ENCODE results near the gene ABCC11. TPM values are rescaled to one million over a fixed set of nuclear protein-coding genes. Genes with fewer than 3 reads are reported as not detected.
A peak's percentile ranks its signal among the peaks of the same experiment; 100 is the strongest.

Gene ABCC11
- total and polyA plus RNA-seq, 2 of the 13 experiments (the other 11 are each of a cell fraction or from before 2014, with no cell fraction given) = 1.0 to 1.4 TPM

- TF ChIP-seq ZMYM3 (CRISPR knock-in tag; IDR thresholded peaks at IDR 0.05) (peak; percentile 65; the same call in 1 of the 2 replicates), ZHX1 (CRISPR knock-in tag; IDR thresholded peaks at IDR 0.05; ENCODE audit: low read depth) (peak; percentile 65; the same call in 1 of the 2 replicates), YY1 (IDR thresholded peaks at IDR 0.05; ENCODE audit: insufficient read depth, insufficient replicate concordance, low read depth, low read length) (peak; percentile 72), TBL1XR1 (IDR thresholded peaks at IDR 0.05; ENCODE audit: borderline replicate concordance, low read length, partially characterized antibody) (no peak), ZNF143 (CRISPR knock-in tag; IDR thresholded peaks at IDR 0.05) (peak; percentile 71), RAD51 (IDR thresholded peaks at IDR 0.05; ENCODE audit: borderline replicate concordance) (no peak), ZNF501 (CRISPR knock-in tag; IDR thresholded peaks at IDR 0.05) (peak; percentile 31; the same call in 1 of the 2 replicates), ZNF331 (CRISPR knock-in tag; IDR thresholded peaks at IDR 0.05) (0 out of 2 replicates have a peak, but pooled peaks have one; percentile 27), ZNF605 (CRISPR knock-in tag; IDR thresholded peaks at IDR 0.05) (0 out of 2 replicates have a peak, but pooled peaks have one; percentile 47), HNF4A (CRISPR knock-in tag; IDR thresholded peaks at IDR 0.05) (peak; percentile 86), XBP1 (CRISPR knock-in tag; IDR thresholded peaks at IDR 0.05) (no peak), ZNF749 (CRISPR knock-in tag; IDR thresholded peaks at IDR 0.05; ENCODE audit: borderline replicate concordance) (no peak), BCL3 (CRISPR knock-in tag; IDR thresholded peaks at IDR 0.05) (0 out of 2 replicates have a peak, but pooled peaks have one; percentile 13), U2AF2 (IDR thresholded peaks at IDR 0.05; ENCODE audit: low read depth, low read length) (no peak), ZBTB7B (CRISPR knock-in tag; IDR thresholded peaks at IDR 0.05) (peak; percentile 61), ZNF343 (CRISPR knock-in tag; IDR thresholded peaks at IDR 0.05) (0 out of 2 replicates have a peak, but pooled peaks have one; percentile 48), ZNF703 (CRISPR knock-in tag; IDR thresholded peaks at IDR 0.05; ENCODE audit: borderline replicate concordance) (no peak), MYC (CRISPR knock-in tag; IDR thresholded peaks at IDR 0.05; ENCODE audit: borderline replicate concordance) (0 out of 2 replicates have a peak, but pooled peaks have one; percentile 30), CEBPG (CRISPR knock-in tag; IDR thresholded peaks at IDR 0.05) (peak; percentile 51; the same call in 1 of the 2 replicates)
These were observed 66.4 kb downstream of the ABCC11 start (continued) for GRCh38 chr16:48180868-48181480.

All from HepG2 (cell line).